Tibial nerve (tissue), 4 donors: ENCODE measurements around the gene BMP8B. TPM values are rescaled to one million over a fixed set of nuclear protein-coding genes. Genes with fewer than 3 reads are reported as not detected.
"Not testable (repeated sequence)": the region's sequence is repeated elsewhere in the genome, so short reads cannot be mapped to it uniquely, and the experiment has no call there.

Experiments used
- DNase-seq, 2 donors: peaks; one replicate each; pipeline ENCODE4 v3.0.0-alpha.2; 2019; ENCODE audit warnings: low spot score in 2 of 2
- H3K27ac ChIP-seq, 4 donors: fragments of 200-600 bp; sonication (generic) in 3 of 4; one replicate each; pipeline ENCODE4 v1.5.1; 2017 to 2019; ENCODE audit warnings: mild to moderate bottlenecking in 1 of 4
- H3K27me3 ChIP-seq, 2 donors: fragments of 200-600 bp; sonication (generic) in 1 of 2; one replicate each; pipeline versions ENCODE4 v1.5.1 to v1.6.0; 2017 to 2019
- H3K36me3 ChIP-seq, 3 donors: fragments of 200-600 bp; sonication (generic); one replicate each; pipeline ENCODE4 v1.5.1; 2018 to 2019
- H3K4me1 ChIP-seq, 4 donors: fragments of 200-600 bp; sonication (generic) in 3 of 4; one replicate each; pipeline ENCODE4 v1.5.1; 2017 to 2019
- H3K4me3 ChIP-seq, 4 donors: fragments of 200-600 bp; sonication (generic) in 3 of 4; one replicate each; pipeline ENCODE4 v1.5.1; 2017 to 2019; ENCODE audit warnings: mild to moderate bottlenecking in 1 of 4, moderate library complexity in 1 of 4
- H3K9me3 ChIP-seq, 4 donors: fragments of 200-600 bp; sonication (generic) in 3 of 4; one replicate each; pipeline ENCODE4 v1.5.1; 2017 to 2019
- CTCF ChIP-seq, 5 experiments: fragments of 200-600 bp in 3 of 5; fragments of 450-650 bp in 2 of 5; sonication (generic) in 3 of 5; IDR thresholded peaks; one replicate each; pipeline ENCODE4 v1.5.1; 2016 to 2019; ENCODE audit warnings: antibody characterized with exemption in 5 of 5, mild to moderate bottlenecking in 3 of 5, moderate library complexity in 2 of 5
- EP300 ChIP-seq, 2 donors: sonication (generic); formaldehyde crosslinking; IDR thresholded peaks; one replicate each; pipeline ENCODE4 v1.6.1; 2017; ENCODE audit warnings: antibody characterized with exemption in 2 of 2, mild to moderate bottlenecking in 1 of 2
- POLR2A ChIP-seq, 2 donors: fragments of 450-650 bp; IDR thresholded peaks; one replicate each; pipeline ENCODE4 v1.6.1; 2017; ENCODE audit warnings: antibody characterized with exemption in 2 of 2, mild to moderate bottlenecking in 2 of 2, moderate library complexity in 2 of 2
- WGBS, 2 donors: methylation state at CpG; one replicate each; pipeline ENCODE4 v1.1.5; 2018; 5-methylcytosine and 5-hydroxymethylcytosine counted together
- total RNA-seq, 4 donors: library from RNA; depleted of rRNA; stranded (reverse); fragments of >200 nt; gene quantifications; one replicate each; pipeline ENCODE4 v1.1.0, GENCODE V29; 2016

BMP8B gene
- total RNA-seq, 4 donors from 2014 or later, result 13.6 to 33.9 (median 29.5) TPM

GRCh38 chr1:39777306-39777705 lies 11.4 kb downstream of the BMP8B start:
- WGBS, 2 donors, result 44 to 67% methylated on average over 4 of the region's 4 CpGs
- DNase-seq, result no peak
- Histone ChIP-seq H3K9me3 (no peaks in the 10 kb centered on the region), H3K4me1 (peaks cover 0 to 28% (median 5%) of the 10 kb centered on the region in 4 donors), H3K36me3 (no peaks in the 10 kb centered on the region), H3K27ac (peak overlapping the region in 2 of 4 donors; percentile 50 to 54), H3K4me3 (no peak overlapping the region), H3K27me3 (no peaks in the 10 kb centered on the region)
- no peak for TF ChIP-seq POLR2A (IDR thresholded peaks at IDR 0.05)
- TF ChIP-seq CTCF (IDR thresholded peaks at IDR 0.05), result no peak
- TF ChIP-seq EP300 (IDR thresholded peaks at IDR 0.05), result no peak

DNA sequence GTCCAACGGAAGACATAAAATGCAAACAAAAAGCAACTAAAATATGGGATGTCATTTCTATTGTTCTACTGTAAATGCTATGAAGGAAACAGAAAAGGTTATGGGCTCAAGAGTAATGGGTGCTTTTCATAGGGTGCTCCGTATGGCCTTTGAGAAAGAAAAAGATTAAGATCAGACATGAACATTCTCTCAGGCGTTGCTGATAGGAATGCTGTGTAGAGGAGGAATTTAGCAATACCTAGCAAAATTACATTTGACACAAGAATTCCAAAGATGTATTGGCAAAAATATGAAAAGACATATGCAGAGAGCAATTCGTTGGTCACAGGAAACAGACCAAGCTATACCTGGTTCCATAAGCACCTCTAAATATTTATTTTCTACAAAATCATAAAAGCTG lies 11.8 kb downstream of the BMP8B start:
- H3K9me3 ChIP-seq, result no peaks in the 10 kb centered on the region
- TF ChIP-seq EP300 (IDR thresholded peaks at IDR 0.05), result no peak
- TF ChIP-seq POLR2A (IDR thresholded peaks at IDR 0.05), result no peak
- TF ChIP-seq CTCF (IDR thresholded peaks at IDR 0.05), result no peak
- no peaks in the 10 kb centered on the region for H3K27me3 ChIP-seq
- 45% methylated on average over 4 of the region's 4 CpGs for WGBS, 2 donors
- H3K27ac ChIP-seq, result peak overlapping the region in 2 of 4 donors; percentile 21 to 54
- no peaks in the 10 kb centered on the region for H3K36me3 ChIP-seq
- no peak overlapping the region for H3K4me3 ChIP-seq
- peaks cover 0 to 28% (median 5%) of the 10 kb centered on the region in 4 donors for H3K4me1 ChIP-seq
- no peak for DNase-seq

DNA sequence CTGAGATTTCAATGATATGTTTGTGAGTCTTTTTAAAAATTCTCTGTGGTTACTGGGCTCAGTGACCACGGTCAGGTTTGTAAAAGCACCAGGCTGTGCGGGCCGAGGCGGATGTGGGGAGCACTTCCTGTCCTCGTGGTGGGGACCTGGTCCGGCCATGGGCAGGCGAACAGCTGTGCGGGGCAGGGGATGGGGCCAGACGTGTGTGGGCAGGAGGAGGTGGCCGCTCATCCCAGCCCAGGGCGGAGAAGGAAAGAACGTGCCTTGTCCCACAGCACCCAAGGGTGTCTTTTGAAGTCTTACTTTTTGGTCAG lies 12.3 kb downstream of the BMP8B start:
- Histone ChIP-seq H3K27ac (peak overlapping the region in 3 of 4 donors; percentile 21 to 54 (median 30)), H3K27me3 (no peaks in the 10 kb centered on the region), H3K9me3 (no peaks in the 10 kb centered on the region), H3K4me3 (no peak overlapping the region), H3K36me3 (no peaks in the 10 kb centered on the region), H3K4me1 (peaks cover 0 to 28% (median 5%) of the 10 kb centered on the region in 4 donors)
- no peak for TF ChIP-seq EP300 (IDR thresholded peaks at IDR 0.05)
- TF ChIP-seq POLR2A (IDR thresholded peaks at IDR 0.05), result no peak
- no peak for TF ChIP-seq CTCF (IDR thresholded peaks at IDR 0.05)
- WGBS, 2 donors, result 37 to 49% methylated on average over 12 of the region's 12 CpGs
- DNase-seq, result no peak

- H3K27me3 ChIP-seq, DNase-seq, H3K4me3 ChIP-seq, H3K9me3 ChIP-seq, H3K36me3 ChIP-seq: not testable (repeated sequence)
- 57 to 63% methylated on average over 8 to 9 of the region's 20 CpGs for WGBS, 2 donors
- Histone ChIP-seq H3K27ac (peak overlapping the region in 3 of 4 donors; percentile 21 to 54 (median 30)), H3K4me1 (peaks cover 0 to 28% (median 5%) of the 10 kb centered on the region in 4 donors)
Measured at GRCh38 chr1:39775676-39776399, 12.8 kb downstream of the BMP8B start.

DNA sequence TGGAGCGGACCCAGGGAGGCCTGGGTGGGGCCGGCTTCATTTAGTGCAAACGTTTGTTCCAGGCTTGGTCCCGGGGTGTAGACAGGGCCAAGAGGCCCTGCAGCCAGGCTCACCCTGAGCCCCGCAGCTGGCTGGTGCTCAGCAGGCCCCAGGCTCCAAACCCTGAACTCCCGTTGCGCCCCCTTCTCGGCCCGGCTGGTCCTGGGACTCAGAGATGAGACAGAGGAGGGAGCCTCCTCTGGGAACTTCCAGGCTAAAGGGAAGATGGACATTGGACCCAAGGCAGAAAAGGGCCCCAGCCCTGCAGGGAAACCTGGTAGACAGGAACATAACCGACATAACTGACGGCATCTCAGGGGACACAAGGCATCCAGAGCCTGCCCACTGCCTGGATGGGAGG lies 13.5 kb downstream of the BMP8B start:
- DNase-seq, H3K27ac ChIP-seq, H3K27me3 ChIP-seq, H3K4me3 ChIP-seq, H3K9me3 ChIP-seq, H3K36me3 ChIP-seq: not testable (repeated sequence)
- peaks cover 0 to 28% (median 5%) of the 10 kb centered on the region in 4 donors for H3K4me1 ChIP-seq
- 49 to 72% methylated on average over 2 to 11 of the region's 11 CpGs for WGBS, 2 donors

- H3K27ac ChIP-seq, H3K4me3 ChIP-seq, H3K27me3 ChIP-seq, H3K36me3 ChIP-seq, H3K9me3 ChIP-seq, DNase-seq: not testable (repeated sequence)
- peaks cover 0 to 15% (median 5%) of the 10 kb centered on the region in 4 donors for H3K4me1 ChIP-seq
- no CpG with 5 or more reads among the region's 23 CpGs for WGBS, 2 donors
Measured at GRCh38 chr1:39773369-39773979, 15.2 kb downstream of the BMP8B start.

DNA sequence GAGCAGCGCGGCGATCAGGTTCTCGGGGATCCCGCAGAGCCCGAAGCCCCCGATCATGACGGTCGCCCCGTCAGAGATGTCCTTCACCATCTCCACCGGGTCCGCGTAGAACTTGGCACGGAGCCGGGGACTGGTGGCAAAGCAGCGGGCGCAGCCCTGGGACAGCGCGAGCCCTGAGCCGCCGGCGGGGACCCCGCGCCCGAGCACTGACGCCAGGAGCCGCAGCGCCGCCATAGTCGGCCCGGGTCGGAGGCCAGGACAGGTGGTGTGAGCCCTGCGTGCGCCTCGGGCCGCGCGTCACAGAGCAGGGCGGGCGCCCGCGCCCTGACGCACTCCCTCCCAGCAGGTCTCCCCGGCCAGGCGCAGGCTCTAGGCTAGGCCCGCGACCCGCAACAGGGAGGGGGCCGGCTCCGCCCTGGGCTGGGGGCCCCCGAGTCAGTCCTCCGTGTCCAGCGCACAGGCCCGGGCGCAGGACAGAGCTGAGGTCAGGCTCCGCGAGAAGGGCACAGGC lies 17.6 kb downstream of the BMP8B start, which contains the start of gene OXCT2:
OXCT2 (minus strand) TSS at position 327 of the 511 bp plus-strand sequence; CDS start at position 234, 93 bp downstream.
- DNase-seq, H3K36me3 ChIP-seq, H3K9me3 ChIP-seq, H3K4me1 ChIP-seq, H3K27ac ChIP-seq, H3K4me3 ChIP-seq, H3K27me3 ChIP-seq: not testable (repeated sequence)
- 30% methylated on average over 19 of the region's 57 CpGs; no CpG with 5 or more reads in 1 of the 2 donors for WGBS, 2 donors

DNA sequence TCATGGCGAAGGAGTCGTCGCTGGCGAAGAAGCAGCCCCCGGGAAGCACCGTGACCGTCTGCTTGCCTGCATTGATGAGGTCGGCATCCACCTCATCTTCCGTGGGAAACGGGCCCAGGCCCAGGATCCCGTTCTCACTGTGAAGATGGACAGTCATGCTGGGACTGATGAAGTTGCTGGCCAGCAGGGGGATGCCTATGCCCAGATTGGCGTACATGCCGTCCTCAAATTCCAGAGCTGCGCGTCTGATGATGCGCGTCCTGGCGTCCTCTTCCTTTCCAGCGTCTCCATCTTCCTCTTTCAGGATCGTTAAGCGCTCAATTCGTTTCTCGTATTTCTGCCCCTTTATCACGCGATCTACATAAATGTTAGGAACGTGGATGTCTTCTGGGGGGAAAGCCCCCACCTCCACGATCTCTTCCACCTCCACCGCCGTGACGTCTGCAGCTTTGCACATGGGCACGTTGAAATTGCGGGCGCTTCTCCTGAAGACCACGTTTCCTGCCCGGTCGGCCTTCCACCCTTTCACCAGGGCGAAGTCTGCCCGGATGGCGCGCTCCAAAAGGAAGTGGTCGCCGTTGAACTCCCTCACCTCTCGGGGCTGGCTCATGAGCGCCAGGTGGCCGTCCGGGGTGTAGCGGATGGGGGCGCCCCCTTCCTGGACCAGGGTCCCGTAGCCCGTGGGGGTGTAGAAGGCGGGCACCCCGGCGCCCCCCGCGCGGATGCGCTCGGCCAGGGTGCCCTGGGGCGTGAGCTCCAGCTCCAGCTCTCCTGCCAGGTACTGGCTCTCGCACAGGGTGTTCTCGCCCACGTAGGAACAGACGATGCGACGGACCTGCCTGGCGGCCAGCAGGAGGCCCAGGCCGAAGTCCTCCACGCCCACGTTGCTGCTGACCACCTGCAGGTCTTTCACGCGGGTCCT lies 18.3 kb downstream of the BMP8B start:
- WGBS, 2 donors, result 50 to 51% methylated on average over 24 to 31 of the region's 71 CpGs
- not testable (repeated sequence) for H3K36me3 ChIP-seq, H3K27me3 ChIP-seq, DNase-seq, H3K4me3 ChIP-seq, H3K4me1 ChIP-seq, H3K9me3 ChIP-seq, H3K27ac ChIP-seq

- H3K4me1 ChIP-seq, H3K36me3 ChIP-seq, DNase-seq, H3K27ac ChIP-seq, H3K27me3 ChIP-seq, H3K9me3 ChIP-seq, H3K4me3 ChIP-seq: not testable (repeated sequence)
- WGBS, 2 donors, result 88% methylated on average over 11 to 18 of the region's 19 CpGs
Measured at GRCh38 chr1:39769502-39769901, 19.2 kb downstream of the BMP8B start.
